DMS 273 (cell line): ENCODE measurements around the gene PSTPIP2.
"Not testable (repeated sequence)": the region's sequence is repeated elsewhere in the genome, so short reads cannot be mapped to it uniquely, and the experiment has no call there.

ENCODE experiments used
- DNase-seq: peaks from one replicate; lab custom pipeline; 2025; ENCODE audit not compliant: unreplicated experiment; lab: John Stamatoyannopoulos, UW

Gene PSTPIP2

GRCh38 chr18:46037512-46038305, 34.4 kb downstream of the PSTPIP2 start:
- no peak for DNase-seq

GRCh38 chr18:46035696-46036680, 36.1 kb downstream of the PSTPIP2 start:
- DNase-seq, result no peak

- DNase-seq, result no peak
Measured at GRCh38 chr18:46034230-46034629, 37.8 kb downstream of the PSTPIP2 start.

- no peak for DNase-seq
Measured at GRCh38 chr18:46031741-46032140, 40.3 kb downstream of the PSTPIP2 start.

GRCh38 chr18:46028536-46028891, 43.5 kb downstream of the PSTPIP2 start:
- DNase-seq, result no peak

- no peak for DNase-seq
Measured at GRCh38 chr18:46019936-46020335, 52.1 kb downstream of the PSTPIP2 start.

- peak; percentile 13 for DNase-seq
Measured at GRCh38 chr18:46013484-46014189, 58.4 kb downstream of the PSTPIP2 start.

- no peak for DNase-seq
Measured at GRCh38 chr18:46010676-46011075, 61.4 kb downstream of the PSTPIP2 start.

GRCh38 chr18:46010050-46010449, 62.0 kb downstream of the PSTPIP2 start:
- DNase-seq, result no peak

- no peak for DNase-seq
Measured at GRCh38 chr18:46009125-46009840, 62.8 kb downstream of the PSTPIP2 start.

- DNase-seq, result no peak
Measured at GRCh38 chr18:46008531-46008930, 63.5 kb downstream of the PSTPIP2 start.

- no peak for DNase-seq
Measured at GRCh38 chr18:46007165-46007564, 64.9 kb downstream of the PSTPIP2 start.

- no peak for DNase-seq
Measured at GRCh38 chr18:46002934-46003333, 69.1 kb downstream of the PSTPIP2 start.

GRCh38 chr18:46001892-46002291, 70.2 kb downstream of the PSTPIP2 start:
- no peak for DNase-seq

- DNase-seq, result no peak
Measured at GRCh38 chr18:46001074-46001473, 71.0 kb downstream of the PSTPIP2 start.

- no peak for DNase-seq
Measured at GRCh38 chr18:45999536-45999935, 72.5 kb downstream of the PSTPIP2 start.

GRCh38 chr18:45998244-45998643, 73.8 kb downstream of the PSTPIP2 start:
- no peak for DNase-seq

GRCh38 chr18:45997700-45998151, 74.3 kb downstream of the PSTPIP2 start:
- DNase-seq, result no peak

GRCh38 chr18:45995461-45995860, 76.6 kb downstream of the PSTPIP2 start:
- DNase-seq, result no peak

- no peak for DNase-seq
Measured at GRCh38 chr18:45993438-45993837, 78.6 kb downstream of the PSTPIP2 start.

- DNase-seq, result not testable (repeated sequence)
Measured at GRCh38 chr18:45992527-45992926, 79.5 kb downstream of the PSTPIP2 start.
